ENCODE results near the gene PLCB4. TPM values are rescaled to one million over a fixed set of nuclear protein-coding genes. Genes with fewer than 3 reads are reported as not detected.
A peak's percentile ranks its signal among the peaks of the same experiment; 100 is the strongest.

Gene PLCB4
- total and polyA plus RNA-seq, 12 donors: 0.26 to 8.5 (median 2.8) TPM

DNA sequence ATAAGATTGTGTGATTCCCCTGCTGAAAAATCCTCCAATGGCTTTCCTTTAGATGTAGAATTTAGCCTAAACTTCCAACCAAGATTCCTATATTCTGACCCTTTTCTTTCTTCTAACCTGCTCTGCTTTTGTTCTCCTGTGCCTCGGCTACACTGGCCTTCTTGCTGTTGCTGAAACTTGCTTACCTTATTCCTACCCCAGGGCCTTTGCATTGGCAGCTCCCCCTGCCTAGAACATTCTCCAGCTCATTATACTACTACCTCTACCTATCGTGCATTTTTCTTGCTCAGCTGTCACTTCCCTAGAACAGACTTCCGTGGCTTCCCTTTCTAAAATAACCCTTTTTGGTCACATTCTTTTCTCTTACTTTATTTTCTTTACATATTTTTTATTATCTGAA lies 48.7 kb downstream of the PLCB4 start:
- no peak for TF ChIP-seq POLR2A (IDR thresholded peaks at IDR 0.05)
- TF ChIP-seq, protein P1, sequence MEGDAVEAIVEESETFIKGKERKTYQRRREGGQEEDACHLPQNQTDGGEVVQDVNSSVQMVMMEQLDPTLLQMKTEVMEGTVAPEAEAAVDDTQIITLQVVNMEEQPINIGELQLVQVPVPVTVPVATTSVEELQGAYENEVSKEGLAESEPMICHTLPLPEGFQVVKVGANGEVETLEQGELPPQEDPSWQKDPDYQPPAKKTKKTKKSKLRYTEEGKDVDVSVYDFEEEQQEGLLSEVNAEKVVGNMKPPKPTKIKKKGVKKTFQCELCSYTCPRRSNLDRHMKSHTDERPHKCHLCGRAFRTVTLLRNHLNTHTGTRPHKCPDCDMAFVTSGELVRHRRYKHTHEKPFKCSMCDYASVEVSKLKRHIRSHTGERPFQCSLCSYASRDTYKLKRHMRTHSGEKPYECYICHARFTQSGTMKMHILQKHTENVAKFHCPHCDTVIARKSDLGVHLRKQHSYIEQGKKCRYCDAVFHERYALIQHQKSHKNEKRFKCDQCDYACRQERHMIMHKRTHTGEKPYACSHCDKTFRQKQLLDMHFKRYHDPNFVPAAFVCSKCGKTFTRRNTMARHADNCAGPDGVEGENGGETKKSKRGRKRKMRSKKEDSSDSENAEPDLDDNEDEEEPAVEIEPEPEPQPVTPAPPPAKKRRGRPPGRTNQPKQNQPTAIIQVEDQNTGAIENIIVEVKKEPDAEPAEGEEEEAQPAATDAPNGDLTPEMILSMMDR (IDR thresholded peaks at IDR 0.05): no peak
- H3K4me1 ChIP-seq (replicated peaks in 1 of 2): peaks cover 0 to 5% of the 10 kb centered on the region in 2 donors
- 68 to 79% (median 74%) methylated on average over 3 of the region's 3 CpGs for WGBS, 4 donors
- no peak overlapping the region for H3K27ac ChIP-seq
- no peak overlapping the region for H3K4me3 ChIP-seq
- no peaks in the 10 kb centered on the region for H3K9me3 ChIP-seq (replicated peaks in 1 of 3)
- no peaks in the 10 kb centered on the region for H3K36me3 ChIP-seq (replicated peaks in 1 of 2)
- H3K27me3 ChIP-seq: no peaks in the 10 kb centered on the region
- no peak for DNase-seq
- intact Hi-C loops (cut with DNase I): no loop called here

DNA sequence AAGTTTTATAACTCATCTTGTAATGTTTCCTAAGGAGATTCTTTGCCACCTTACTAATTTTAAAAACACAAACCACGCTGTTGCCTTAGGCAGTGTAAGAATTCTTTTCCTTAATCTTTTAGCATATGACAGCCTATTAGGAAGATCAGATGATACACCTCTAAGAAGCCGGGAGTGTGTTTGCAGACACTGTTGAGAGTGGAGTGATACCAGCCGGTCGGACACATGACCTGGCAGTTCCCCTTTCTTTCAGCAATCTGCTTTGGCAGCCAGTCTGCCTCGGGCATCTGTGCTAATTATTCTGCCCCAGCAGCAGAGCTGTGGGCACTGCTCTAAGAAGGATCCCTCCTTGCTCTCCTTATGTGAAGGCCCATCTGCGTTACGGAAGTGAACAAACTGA lies 50.9 kb downstream of the PLCB4 start:
- intact Hi-C loops (cut with DNase I): no loop called here
- H3K4me3 ChIP-seq: no peak overlapping the region

DNA sequence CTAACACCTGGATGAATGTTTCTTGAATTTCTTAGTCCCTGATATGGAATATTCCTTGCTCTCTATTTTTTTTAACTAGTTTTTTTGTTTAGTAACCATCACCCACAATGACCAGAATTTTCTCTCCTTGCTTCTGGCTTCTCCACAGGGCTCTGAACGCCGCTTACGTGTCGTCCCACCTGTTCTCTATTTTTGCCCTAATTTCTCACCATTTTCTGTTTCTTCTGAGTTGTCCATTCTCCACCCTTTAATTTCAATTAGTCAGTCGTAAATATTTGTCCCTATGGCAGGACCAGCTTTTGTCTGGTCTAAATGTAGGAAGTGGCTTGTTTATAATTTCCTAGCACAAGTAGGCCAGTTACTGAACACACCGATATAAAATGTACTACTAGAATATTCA lies 52.3 kb downstream of the PLCB4 start:
- intact Hi-C loops (cut with DNase I): no loop called here
- DNase-seq: no peak
- Histone ChIP-seq H3K4me1 (replicated peaks in 1 of 2) (no peaks in the 10 kb centered on the region), H3K36me3 (replicated peaks in 1 of 2) (no peaks in the 10 kb centered on the region), H3K4me3 (no peak overlapping the region), H3K9me3 (replicated peaks in 1 of 3) (no peaks in the 10 kb centered on the region), H3K27me3 (no peaks in the 10 kb centered on the region), H3K27ac (no peak overlapping the region)
- WGBS, 4 donors: 79 to 89% (median 81%) methylated on average over 6 of the region's 6 CpGs
- TF ChIP-seq POLR2A (IDR thresholded peaks at IDR 0.05): no peak

More for the DNA sequence above, 50.9 kb downstream of the PLCB4 start:
- no peaks in the 10 kb centered on the region for H3K4me1 ChIP-seq (replicated peaks in 1 of 2)
- TF ChIP-seq, protein P1 (IDR thresholded peaks at IDR 0.05): no peak
- TF ChIP-seq POLR2A (IDR thresholded peaks at IDR 0.05): no peak
- no peaks in the 10 kb centered on the region for H3K27me3 ChIP-seq
- 63 to 69% (median 65%) methylated on average over 7 of the region's 7 CpGs for WGBS, 4 donors
- DNase-seq: peak in 4 of 7 donors; percentile 4 to 80 (median 20)
- no peaks in the 10 kb centered on the region for H3K9me3 ChIP-seq (replicated peaks in 1 of 3)
- no peaks in the 10 kb centered on the region for H3K36me3 ChIP-seq (replicated peaks in 1 of 2)
- no peak overlapping the region for H3K27ac ChIP-seq

DNA sequence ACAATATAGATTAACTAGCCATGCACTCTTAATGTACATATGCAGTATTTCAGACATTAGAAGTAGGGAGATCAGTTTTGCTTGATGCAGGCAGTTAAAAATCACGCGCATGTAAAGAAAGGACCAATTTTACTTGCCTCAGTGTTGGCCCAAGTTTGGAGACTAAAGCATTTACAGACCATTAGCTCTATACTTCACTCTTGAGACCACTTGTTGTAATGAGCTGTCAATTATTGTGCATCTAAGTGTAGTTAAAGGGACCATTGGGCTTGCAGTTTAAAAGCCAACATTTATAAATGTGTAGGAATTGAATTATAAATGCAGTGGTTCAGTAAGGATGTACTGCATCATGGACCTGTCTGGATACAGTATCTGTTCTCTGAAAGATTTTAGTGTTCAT lies 53.7 kb downstream of the PLCB4 start:
- Histone ChIP-seq H3K4me3 (no peak overlapping the region), H3K9me3 (replicated peaks in 1 of 3) (no peaks in the 10 kb centered on the region), H3K27ac (no peak overlapping the region), H3K36me3 (replicated peaks in 1 of 2) (no peaks in the 10 kb centered on the region), H3K27me3 (no peaks in the 10 kb centered on the region), H3K4me1 (replicated peaks in 1 of 2) (no peaks in the 10 kb centered on the region)
- WGBS, 4 donors: 89 to 97% (median 92%) methylated on average over 2 of the region's 2 CpGs
- DNase-seq: no peak
- TF ChIP-seq, protein P1 (IDR thresholded peaks at IDR 0.05): no peak
- no peak for TF ChIP-seq POLR2A (IDR thresholded peaks at IDR 0.05)
- intact Hi-C loops (cut with DNase I): no loop called here

DNA sequence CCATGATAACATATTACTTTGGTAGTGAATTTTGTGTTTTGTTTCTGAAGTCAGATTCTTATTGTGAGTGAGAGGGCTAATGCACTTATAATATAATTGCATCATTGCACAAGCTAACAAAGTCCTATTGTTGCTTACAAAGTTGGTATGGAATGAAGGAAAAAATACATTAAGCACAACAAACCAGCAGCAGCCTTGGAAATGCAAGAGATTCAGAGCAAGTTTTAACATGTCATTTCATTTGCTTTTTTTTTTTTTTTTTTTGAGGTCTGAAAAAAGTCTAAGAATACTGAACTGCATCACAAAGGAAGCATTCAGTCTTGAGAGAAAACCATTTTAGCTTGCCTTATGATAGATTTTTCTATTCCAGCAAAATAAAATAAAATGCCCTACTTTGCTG lies 57.6 kb downstream of the PLCB4 start:
- Histone ChIP-seq H3K27ac (no peak overlapping the region), H3K36me3 (replicated peaks in 1 of 2) (no peaks in the 10 kb centered on the region), H3K27me3 (no peaks in the 10 kb centered on the region), H3K9me3 (replicated peaks in 1 of 3) (no peaks in the 10 kb centered on the region), H3K4me1 (replicated peaks in 1 of 2) (no peaks in the 10 kb centered on the region), H3K4me3 (no peak overlapping the region)
- TF ChIP-seq POLR2A (IDR thresholded peaks at IDR 0.05): no peak
- intact Hi-C loops (cut with DNase I): no loop called here
- no peak for DNase-seq

All from adrenal gland (tissue), 12 donors.